Measurements from ENCODE around the gene KLHL6. TPM values are rescaled to one million over a fixed set of nuclear protein-coding genes. Genes with fewer than 3 reads are reported as not detected.
"Not testable (repeated sequence)": the region's sequence is repeated elsewhere in the genome, so short reads cannot be mapped to it uniquely, and the experiment has no call there.

The KLHL6 gene
- total RNA-seq, 4 donors from 2014 or later = 0.60 to 17.0 (median 2.7) TPM

GRCh38 chr3:183473969-183474368, 81.5 kb downstream of the KLHL6 start:
- Histone ChIP-seq H3K4me1 (peaks cover 0 to 8% (median 3%) of the 10 kb centered on the region in 4 donors), H3K9me3 (no peaks in the 10 kb centered on the region), H3K27ac (no peak overlapping the region), H3K4me3 (no peak overlapping the region), H3K27me3 (peaks cover 6% of the 10 kb centered on the region), H3K36me3 (no peaks in the 10 kb centered on the region)
- intact Hi-C loops (cut with DNase I; ENCODE audit: low total_unique reads) (loop anchor here (5.0 kb wide), 1 partner anchor 293 kb away; no protein-coding TSS in a partner anchor), in situ Hi-C loops (cut with MboI; ENCODE audit: low pct_ligation_motif_present in 1 of 4, low pct_unique_long_range_greater_than_20kb in 1 of 4, low sequenced_read_pairs in 3 of 4) (no loop called here)
- TF ChIP-seq POLR2AphosphoS5 (IDR thresholded peaks at IDR 0.05) = no peak
- TF ChIP-seq CTCF (IDR thresholded peaks at IDR 0.05) = no peak
- no peak for TF ChIP-seq POLR2A (IDR thresholded peaks at IDR 0.05)
- no peak for TF ChIP-seq EP300 (IDR thresholded peaks at IDR 0.05; ENCODE audit: low read depth)
- no peak for DNase-seq
- 86 to 100% methylated on average over 2 of the region's 2 CpGs for WGBS, 2 donors (ENCODE audit: low coverage in 1 of 2)

GRCh38 chr3:183472155-183472554, 83.4 kb downstream of the KLHL6 start:
- Histone ChIP-seq H3K27ac (no peak overlapping the region), H3K36me3 (no peaks in the 10 kb centered on the region), H3K9me3 (no peaks in the 10 kb centered on the region), H3K27me3 (no peaks in the 10 kb centered on the region), H3K4me3 (no peak overlapping the region), H3K4me1 (peaks cover 0 to 9% (median 4%) of the 10 kb centered on the region in 4 donors)
- intact Hi-C loops (cut with DNase I; ENCODE audit: low total_unique reads) (loop anchor here (5.0 kb wide), 1 partner anchor 295 kb away; no protein-coding TSS in a partner anchor), in situ Hi-C loops (cut with MboI; ENCODE audit: low pct_ligation_motif_present in 1 of 4, low pct_unique_long_range_greater_than_20kb in 1 of 4, low sequenced_read_pairs in 3 of 4) (no loop called here)
- DNase-seq = no peak
- WGBS, 2 donors (ENCODE audit: low coverage in 1 of 2) = 57 to 66% methylated on average over 3 to 6 of the region's 6 CpGs
- TF ChIP-seq POLR2AphosphoS5 (IDR thresholded peaks at IDR 0.05) = no peak
- TF ChIP-seq POLR2A (IDR thresholded peaks at IDR 0.05) = no peak
- TF ChIP-seq CTCF (IDR thresholded peaks at IDR 0.05) = no peak
- no peak for TF ChIP-seq EP300 (IDR thresholded peaks at IDR 0.05; ENCODE audit: low read depth)

- Histone ChIP-seq H3K36me3 (no peaks in the 10 kb centered on the region), H3K9me3 (no peaks in the 10 kb centered on the region), H3K4me1 (peaks cover 0 to 9% (median 4%) of the 10 kb centered on the region in 4 donors), H3K27me3 (no peaks in the 10 kb centered on the region), H3K27ac (no peak overlapping the region), H3K4me3 (no peak overlapping the region)
- TF ChIP-seq POLR2AphosphoS5 (IDR thresholded peaks at IDR 0.05) = no peak
- TF ChIP-seq POLR2A (IDR thresholded peaks at IDR 0.05) = no peak
- TF ChIP-seq EP300 (IDR thresholded peaks at IDR 0.05; ENCODE audit: low read depth) = no peak
- in situ Hi-C loops (cut with MboI; ENCODE audit: low pct_ligation_motif_present in 1 of 4, low pct_unique_long_range_greater_than_20kb in 1 of 4, low sequenced_read_pairs in 3 of 4) = loop anchor here (5.0 to 10.0 kb wide), 2 partner anchors 296 to 299 kb away; no protein-coding TSS in a partner anchor
- intact Hi-C loops (cut with DNase I; ENCODE audit: low total_unique reads) = no loop called here
- no peak for DNase-seq
- WGBS, 2 donors (ENCODE audit: low coverage in 1 of 2) = 86 to 91% methylated on average over 1 of the region's 1 CpG
Measured at GRCh38 chr3:183468424-183468823, 87.1 kb downstream of the KLHL6 start.

- in situ Hi-C loops (cut with MboI; ENCODE audit: low pct_ligation_motif_present in 1 of 4, low pct_unique_long_range_greater_than_20kb in 1 of 4, low sequenced_read_pairs in 3 of 4) (loop anchor here (5.0 to 10.0 kb wide), 2 partner anchors 298 to 301 kb away; no protein-coding TSS in a partner anchor), intact Hi-C loops (cut with DNase I; ENCODE audit: low total_unique reads) (no loop called here)
- 85 to 100% methylated on average over 1 to 3 of the region's 3 CpGs for WGBS, 2 donors (ENCODE audit: low coverage in 1 of 2)
- DNase-seq = no peak
- Histone ChIP-seq H3K4me1 (peaks cover 0 to 9% (median 4%) of the 10 kb centered on the region in 4 donors), H3K27me3 (no peaks in the 10 kb centered on the region), H3K36me3 (no peaks in the 10 kb centered on the region), H3K9me3 (no peaks in the 10 kb centered on the region), H3K27ac (no peak overlapping the region), H3K4me3 (no peak overlapping the region)
- no peak for TF ChIP-seq POLR2A (IDR thresholded peaks at IDR 0.05)
- no peak for TF ChIP-seq CTCF (IDR thresholded peaks at IDR 0.05)
- no peak for TF ChIP-seq POLR2AphosphoS5 (IDR thresholded peaks at IDR 0.05)
- no peak for TF ChIP-seq EP300 (IDR thresholded peaks at IDR 0.05; ENCODE audit: low read depth)
Measured at GRCh38 chr3:183466575-183466974, 88.9 kb downstream of the KLHL6 start.

- in situ Hi-C loops (cut with MboI; ENCODE audit: low pct_ligation_motif_present in 1 of 4, low pct_unique_long_range_greater_than_20kb in 1 of 4, low sequenced_read_pairs in 3 of 4) = loop anchor here (5.0 to 10.0 kb wide), 2 partner anchors 299 to 302 kb away; no protein-coding TSS in a partner anchor
Measured at GRCh38 chr3:183465710-183466109, 89.8 kb downstream of the KLHL6 start.

More at GRCh38 chr3:183465710-183466109, 89.8 kb downstream of the KLHL6 start:
- H3K27me3 ChIP-seq; H3K4me1 ChIP-seq; DNase-seq; H3K9me3 ChIP-seq; intact Hi-C loops (cut with DNase I; ENCODE audit: low total_unique reads); H3K36me3 ChIP-seq; H3K27ac ChIP-seq; H3K4me3 ChIP-seq: not testable (repeated sequence)
- 81 to 83% methylated on average over 4 to 13 of the region's 13 CpGs for WGBS, 2 donors (ENCODE audit: low coverage in 1 of 2)
